OCI-M2 (cell line): ENCODE results near the gene LRTM2.

Experiments
- DNase-seq: peaks from one replicate; lab custom pipeline; 2025; ENCODE audit not compliant: unreplicated experiment; lab: John Stamatoyannopoulos, UW

LRTM2 gene

DNA sequence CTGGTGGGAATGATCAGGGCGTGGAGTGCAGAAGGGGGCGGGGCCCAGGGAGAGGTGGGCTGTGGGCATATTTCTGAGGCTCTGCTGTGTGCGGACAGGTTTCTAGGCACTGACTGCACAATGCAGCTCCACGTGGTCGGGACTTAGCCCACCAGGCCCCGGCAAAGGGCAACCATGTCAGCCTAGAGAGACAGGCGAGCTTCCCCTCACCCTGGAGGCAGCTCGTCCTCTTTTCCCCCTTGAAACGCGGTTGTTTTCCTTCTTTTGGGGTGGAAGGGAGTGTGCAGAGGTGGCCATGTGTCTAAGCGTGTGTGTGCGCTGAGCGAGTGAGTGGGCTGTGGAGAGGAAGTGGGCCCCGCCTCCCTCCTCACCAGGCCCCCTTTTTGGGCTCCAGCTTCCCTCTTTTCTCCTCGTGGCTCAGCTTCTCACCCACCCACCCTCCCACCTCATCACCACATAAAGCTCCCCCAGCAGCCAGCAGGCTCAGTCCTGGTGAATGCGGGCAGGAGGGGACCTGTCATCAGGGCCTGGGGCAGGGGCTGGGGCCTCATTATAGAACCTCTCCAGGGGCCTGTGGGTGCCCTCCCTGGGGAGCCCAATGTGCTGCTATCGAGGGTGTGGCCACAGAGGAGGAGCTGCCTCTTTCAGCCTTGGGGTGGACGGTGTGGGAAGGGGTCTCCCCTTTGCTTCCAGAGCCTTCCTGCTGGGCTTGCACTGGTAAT, 22.0 kb downstream of the LRTM2 start:
- no peak for DNase-seq

DNA sequence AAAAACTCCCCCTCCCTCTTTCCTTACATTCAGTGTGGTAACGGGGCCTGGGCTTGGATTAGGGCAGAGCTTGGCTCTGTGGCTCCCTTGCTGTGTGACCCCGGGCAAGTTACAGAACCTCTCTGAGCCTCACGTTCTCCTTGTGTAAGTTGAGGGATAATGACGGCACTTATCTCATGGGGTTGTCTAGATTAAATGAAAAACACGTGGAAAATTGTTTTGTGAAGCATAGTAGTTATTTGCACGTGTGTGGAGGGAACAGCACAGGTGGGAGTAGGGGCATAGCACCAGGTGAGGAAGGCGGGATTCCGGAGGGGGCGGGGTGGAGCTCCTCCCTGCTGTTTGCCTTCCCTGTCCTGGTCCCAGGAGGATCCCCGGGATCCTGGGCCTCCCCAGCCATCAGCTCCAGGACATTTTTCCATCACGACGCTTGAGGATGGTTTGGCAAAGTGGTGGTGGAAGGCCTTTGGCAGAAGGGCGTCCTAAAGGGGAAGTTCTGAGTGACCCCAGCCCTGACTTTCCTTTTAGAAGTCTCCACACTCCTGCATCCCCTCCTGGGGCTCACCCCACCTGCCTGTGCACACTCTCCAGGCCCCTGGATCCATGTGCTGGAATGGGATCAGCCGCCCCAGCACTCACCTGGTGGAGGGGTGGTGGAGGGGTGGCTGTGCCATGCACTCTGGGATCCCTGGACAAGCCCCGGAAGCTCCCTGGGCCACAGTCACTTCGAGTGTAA, 22.7 kb downstream of the LRTM2 start:
- DNase-seq: no peak

DNA sequence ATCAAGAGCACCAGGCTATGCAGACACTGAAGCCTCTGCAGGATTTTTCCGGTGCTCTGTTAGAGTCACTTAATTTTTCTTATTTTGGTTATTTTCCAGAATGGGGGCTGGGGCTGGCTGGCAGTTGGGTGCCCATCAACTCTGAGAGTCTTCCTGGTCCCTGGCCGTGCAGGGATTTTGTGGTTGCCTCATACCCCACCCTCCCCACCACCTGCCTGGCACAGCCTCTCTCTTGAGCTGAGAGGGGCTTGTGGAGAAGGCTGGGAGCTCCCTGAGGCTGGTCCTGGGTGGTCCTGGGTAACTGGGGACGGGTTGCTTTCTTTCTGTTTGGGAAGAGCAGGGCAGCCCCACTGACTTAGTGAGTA, 23.3 kb downstream of the LRTM2 start:
- DNase-seq: no peak

DNA sequence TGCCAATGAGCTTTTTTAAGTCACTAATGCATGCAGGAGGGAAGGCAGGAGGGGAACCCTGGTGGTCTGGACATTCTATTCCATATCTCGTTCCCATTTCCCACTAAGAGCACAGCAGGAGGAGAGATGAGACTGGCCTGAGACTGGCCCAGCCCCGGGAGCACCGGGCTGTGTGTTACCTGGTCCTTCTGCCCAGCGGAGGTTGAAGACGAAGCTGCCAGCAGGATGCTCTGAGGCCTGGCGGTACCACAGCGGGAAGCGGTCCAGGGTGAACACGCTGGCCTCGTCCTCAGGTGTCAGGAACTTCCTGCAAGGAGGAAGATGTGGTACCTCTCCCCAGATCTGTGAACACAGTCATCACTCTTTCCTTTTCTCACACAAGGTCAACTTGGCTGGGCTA, 23.9 kb downstream of the LRTM2 start:
- DNase-seq: no peak

DNA sequence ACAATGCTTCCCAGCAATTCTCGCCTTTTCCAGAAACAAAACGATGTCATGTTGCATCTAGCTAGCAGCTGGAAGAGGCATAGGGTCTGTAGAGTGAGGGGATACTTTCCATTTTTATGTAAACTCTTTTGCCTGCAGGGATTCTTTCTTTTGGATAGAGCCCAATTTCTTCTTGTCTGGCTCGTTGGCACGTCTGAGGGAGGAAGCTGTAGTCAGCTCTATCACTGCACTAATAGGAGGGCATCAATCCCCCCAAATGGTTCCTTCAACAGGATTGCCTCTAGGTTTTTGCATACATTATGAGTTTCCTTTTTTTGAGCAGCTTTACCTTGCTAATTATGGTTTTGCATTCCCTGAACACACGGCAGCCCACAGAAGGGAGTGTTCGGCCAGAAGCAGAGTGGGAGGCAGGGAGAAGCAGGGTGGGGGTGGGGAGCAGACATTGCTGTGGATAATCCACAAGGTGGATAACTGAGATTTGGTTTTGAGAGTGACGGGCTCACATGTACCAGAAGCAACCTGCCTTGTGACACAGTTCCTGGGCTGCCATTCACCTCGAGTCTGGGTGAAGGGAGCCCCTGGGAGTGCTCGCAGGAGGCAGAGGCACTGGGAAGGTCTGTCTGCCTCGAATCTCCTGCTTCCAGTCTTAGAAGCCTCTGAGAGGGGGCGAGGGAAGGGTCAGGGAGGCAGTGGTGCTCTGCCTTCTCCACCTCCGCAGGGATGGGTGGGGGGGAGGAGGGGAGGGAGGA, 24.5 kb downstream of the LRTM2 start:
- DNase-seq: no peak

DNA sequence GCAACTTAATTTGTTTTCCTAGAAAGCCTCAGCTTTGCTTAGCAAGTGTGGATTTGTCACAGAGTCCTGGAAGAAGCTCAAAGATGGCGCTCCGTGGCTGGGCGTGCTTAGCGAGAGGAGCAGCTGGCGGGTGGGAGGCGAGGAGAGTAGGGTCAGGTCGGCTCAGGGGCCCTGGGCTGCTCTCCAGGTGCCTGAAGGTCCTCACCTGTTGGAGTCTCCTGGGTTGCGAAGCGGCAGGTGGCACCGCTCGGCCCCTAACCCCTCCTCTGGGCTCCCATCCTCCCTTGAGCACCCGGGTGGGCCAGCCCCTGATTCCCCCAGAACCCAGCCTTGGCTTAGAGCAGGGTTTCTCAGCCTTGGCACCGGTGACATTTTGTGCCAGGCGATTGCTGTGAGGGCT, 25.1 kb downstream of the LRTM2 start:
- no peak for DNase-seq

DNA sequence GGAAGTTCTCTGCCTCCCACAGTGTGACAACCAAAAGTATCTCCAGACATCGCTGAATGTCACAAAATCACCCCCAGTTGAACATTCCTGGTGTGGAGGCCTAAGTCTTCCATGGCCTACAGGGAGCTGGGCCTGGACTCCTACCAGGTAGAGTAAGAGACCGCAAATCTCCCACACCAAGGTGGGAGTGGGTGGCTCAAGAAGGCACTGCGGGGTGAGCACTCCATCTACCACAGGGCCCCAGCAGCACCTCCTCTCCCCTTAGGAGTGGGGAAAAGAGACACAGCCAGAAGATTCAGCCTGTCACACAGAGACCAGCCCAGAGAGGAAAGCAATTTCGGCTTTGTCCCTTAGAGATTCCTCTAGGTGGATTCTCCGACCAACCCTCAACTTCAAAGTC, 25.5 kb downstream of the LRTM2 start:
- DNase-seq: no peak

DNA sequence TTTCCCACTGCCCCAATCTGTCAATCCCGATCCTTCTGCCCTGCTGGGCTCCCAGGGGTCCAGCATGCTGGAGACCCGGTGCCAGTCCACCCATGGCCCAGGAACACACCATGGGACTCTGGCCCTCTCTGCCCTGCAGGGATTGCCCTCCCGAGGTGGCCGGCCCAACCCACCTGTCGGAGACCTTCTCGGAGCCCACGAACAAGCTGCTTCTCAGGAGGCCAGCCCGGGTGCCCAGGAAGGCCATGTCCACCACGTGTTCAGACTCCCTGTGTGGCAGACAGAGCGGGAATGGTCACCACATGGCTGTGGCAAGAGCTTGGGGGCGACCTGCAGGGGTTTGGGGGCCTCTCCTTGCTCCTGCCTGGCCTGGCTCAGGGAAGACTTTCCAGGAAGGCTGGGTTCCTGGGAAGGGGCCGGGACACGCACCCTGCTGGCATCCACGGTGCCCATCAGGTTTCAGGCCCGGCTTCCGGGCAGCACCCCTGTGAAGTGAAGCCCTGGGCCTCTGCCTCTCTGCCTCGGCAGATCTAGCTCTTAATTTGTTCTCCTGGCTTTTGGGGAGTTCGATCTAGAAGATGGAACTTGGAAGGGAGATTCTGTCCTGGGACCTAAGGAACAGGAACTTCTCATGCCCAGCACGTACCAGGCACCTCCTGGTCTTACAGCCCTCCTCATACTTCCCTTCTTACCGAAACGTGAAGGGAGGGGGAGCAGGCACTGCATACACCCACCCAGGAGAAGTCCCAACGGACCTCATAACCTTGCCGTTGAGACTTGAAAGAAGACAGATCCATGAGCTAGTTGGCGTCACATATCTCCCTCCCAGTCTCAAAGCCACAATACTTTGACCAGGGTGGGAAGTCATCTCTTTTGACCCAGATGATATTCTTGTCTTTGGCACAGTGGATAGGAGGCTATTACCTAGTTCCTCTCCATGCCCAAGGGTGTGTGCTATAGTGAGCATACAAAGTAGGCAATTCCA, 26.3 kb downstream of the LRTM2 start:
- DNase-seq: no peak

DNA sequence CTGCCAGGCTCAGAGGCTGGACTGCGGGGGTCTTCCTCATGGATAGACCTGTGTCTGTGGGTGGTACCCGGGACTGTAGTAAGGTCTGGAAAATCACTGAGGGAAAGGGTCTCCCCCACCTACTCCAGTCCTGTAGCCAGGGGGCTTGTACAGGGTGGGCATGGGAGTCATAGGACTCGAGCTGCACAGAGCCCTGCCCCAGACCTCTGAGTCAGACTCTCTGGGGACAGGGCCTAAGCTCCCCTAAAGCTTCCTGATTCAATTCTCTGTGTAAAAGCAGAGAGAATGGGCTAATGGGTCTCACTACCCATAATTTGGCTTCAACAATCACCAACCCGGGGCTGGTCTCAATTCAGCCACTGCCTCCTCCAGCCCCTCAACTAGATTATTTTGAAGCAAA, 27.0 kb downstream of the LRTM2 start:
- no peak for DNase-seq

DNA sequence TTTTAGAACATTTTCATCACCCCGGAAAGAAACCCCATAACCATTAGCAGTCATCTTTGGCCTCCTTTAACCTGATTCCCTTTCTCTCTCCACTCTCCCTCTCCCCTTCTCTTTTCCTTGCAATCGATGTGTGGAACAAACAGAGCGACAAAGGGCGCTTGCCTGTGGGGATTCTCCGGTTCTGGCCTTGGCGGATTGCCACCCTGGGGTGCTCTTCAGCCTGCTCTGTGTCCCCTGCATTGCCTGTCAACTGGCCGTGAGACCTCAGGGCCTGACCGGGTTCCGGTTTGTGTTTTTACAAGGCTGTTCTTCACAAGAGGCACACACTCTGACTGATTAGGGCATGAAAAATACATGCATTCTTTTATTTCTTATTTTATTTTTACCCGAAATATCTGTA, 27.8 kb downstream of the LRTM2 start:
- no peak for DNase-seq

DNA sequence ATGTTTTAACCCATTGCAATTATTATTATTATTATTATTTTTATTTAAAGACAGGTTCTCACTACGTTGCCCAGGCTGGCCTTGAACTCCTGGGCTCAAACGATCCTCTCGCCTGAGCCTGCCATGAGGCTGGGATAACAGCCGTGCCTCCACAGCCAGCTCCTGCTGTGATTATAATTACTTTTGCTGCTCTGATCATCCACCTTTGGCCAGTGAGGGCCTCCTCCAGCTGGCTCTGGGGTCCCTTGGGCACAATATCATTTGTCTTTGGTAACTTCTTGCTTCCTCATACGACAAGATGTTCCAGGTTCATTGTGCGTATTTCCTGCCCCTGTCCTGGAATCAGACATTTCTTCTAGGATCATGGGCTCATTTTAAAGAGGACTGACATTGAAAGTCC, 28.4 kb downstream of the LRTM2 start:
- DNase-seq: no peak

DNA sequence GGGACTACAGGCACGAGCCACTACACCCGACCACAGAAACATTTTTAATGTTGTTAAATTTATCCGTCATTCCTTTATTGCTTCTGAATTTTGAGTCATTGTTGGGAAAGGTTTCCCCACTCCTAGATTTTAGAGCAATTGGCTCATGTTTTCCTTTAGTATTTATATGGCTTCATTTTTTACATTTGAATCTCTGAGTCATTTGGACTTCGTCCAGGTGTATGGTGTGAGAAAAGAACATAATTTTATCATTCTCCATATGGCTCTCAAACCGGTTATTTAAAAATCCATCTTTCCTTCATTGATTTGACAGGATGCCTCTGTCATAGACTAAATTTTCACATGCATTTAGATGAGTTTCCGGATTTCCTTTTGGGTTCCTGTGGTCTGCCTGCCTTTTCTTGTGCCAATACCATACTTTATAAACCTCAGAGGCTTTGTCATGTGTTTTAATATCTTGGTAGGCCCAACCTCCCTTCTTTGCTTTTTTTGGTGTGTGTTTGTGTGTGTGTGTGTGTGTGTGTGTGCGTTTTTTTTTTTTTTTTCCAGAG, 30.9 kb downstream of the LRTM2 start:
- DNase-seq: no peak

DNA sequence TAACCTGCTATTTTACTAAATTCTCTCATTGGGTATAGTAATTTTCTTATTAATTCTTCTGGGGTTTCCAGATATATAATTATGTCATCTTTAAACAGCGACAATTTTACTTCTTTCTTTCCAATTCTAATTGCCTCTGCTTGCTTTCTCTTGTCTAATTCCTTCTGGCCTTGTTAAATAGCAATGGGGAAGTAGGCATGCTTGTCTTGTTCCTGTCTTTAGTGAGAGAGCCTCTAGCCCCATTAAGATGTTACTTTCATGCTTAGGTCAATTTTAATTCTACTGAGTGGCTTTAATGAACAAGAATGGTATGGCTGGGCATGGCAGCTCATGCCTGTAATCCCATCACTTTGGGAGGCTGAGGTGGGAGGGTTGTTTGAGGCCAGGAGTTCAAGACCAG, 31.7 kb downstream of the LRTM2 start:
- DNase-seq: no peak

DNA sequence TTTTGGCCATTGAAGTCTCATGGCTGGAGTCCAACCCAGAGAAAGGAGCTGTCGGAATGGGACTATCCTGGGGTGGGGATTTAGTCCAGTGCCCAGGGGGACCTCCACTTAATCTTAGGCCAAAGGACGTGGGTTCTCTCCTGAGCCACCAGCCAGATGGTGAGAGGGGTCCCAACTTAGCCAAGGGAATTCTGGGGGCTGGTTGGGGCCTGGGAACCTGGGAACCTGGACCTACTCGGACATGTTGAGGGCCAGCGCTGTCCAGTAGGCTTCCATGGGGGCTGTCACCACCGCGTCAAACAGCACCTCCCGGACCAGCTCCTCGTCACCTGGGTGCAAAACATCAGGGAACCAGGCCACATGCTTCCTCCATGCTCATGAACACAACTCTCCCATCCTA, 33.4 kb downstream of the LRTM2 start:
- DNase-seq: no peak

DNA sequence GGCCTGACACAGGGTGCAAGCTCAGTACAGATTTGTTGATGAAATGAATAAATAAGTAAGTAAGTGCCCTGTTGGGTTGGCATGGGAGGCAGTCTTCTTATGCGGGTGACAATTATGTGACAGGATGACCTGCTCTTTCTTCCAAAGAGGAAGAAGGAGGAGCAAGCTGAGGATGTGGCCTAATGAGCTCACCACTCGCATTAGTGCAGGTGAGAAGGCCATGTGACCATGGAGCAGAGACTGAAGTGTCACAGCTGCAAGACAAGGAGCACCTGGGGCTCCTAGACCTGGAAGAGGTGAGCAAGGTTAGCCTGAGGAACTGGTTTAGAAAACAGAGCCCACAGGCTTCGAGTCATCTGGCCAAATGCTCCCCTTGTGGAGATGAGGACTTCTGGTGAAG, 34.9 kb downstream of the LRTM2 start:
- no peak for DNase-seq

DNA sequence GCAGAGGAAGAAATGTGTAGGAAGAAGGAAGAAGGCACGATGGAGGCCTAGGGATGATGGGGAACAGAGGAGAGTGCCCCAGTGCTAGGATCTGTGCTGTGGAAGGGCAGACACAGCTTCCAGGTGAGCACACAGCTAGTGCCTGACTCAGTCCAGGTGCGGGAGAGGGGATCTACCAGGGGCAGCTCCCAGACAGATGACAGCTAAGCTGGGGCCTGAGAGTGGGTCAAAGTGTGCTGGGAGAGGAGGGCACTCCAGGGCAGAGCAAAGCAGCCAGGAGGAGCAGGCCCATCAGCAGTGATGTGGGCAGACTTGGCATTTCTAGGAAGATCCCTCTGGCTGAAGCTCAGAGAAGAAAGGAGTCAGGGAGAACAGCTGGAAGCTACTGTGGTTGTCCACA, 36.7 kb downstream of the LRTM2 start:
- no peak for DNase-seq

DNA sequence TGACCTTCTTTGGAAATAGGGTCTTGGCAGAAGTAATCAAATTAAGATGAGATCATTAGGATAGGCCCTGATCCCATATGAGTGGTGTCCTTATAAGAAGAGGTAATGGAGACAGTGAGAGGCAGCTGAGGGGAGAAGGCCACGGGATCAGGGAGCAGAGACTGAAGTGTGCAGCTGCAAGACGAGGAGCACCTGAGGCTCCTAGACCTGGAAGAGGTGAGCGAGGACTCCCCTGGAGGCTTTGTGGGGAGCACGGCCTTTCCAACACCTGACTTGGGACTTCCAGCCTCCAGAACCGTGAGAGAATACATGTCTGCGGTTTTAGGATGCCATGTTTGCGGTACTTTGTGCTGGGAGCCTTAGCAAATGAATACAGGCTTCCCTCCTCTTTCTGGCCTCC, 37.5 kb downstream of the LRTM2 start:
- DNase-seq: no peak

DNA sequence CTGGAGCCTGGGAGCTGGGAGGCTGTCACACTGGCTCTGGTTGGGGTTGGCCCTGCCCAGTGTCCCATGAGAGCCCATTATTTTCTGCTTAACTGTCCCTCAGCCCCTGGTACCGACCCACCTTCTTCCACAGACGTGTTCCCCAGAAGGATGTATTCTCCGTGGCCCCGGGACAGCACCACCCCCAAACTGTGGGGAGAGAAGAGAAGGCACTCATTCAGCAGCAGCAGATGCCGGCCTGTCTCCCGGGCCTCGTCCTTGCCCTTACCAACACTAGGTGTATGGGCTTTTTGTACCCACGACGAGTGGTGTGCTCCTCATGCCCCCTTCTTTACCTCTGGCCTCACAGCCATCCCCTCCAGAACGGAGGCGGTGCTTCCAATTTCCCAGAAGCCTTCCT, 38.1 kb downstream of the LRTM2 start:
- DNase-seq: no peak

DNA sequence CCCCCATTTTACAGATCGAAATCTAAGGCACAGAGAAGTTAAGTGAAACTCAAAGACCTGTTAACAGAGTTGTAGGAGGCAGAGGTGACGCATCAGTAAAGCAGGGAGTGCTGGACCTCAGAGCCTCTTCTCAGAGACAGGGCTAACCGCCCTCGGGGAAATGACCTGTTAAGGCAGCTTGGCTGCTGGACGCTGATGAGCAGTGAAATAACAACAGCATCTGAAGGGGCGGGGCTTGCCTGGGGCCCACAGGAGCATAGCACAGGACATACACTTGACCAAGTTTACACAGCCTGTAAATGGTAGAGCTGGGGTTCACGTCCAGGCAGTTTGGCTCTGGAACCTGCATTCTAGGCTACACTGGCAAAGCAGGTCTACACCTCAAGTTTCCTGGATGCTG, 39.3 kb downstream of the LRTM2 start:
- no peak for DNase-seq

DNA sequence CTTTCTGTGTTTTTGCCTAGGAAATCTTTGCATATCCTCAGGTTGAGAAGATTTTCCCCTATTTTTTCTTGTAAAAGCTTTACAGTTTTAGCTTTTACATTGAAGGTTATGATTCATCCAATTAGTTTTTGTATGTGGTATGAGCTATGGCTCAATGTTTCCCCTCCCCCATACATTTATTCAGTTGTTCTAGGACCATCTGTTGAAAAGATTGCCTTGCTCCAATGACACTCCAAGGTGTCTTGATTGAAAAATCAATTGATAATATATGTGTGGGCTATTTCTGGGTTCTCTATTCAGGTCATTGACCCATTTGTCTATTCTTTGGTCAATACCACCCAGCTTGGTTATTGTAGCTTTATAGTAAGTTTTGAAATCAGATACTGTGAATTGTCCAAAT, 42.6 kb downstream of the LRTM2 start:
- no peak for DNase-seq

DNA sequence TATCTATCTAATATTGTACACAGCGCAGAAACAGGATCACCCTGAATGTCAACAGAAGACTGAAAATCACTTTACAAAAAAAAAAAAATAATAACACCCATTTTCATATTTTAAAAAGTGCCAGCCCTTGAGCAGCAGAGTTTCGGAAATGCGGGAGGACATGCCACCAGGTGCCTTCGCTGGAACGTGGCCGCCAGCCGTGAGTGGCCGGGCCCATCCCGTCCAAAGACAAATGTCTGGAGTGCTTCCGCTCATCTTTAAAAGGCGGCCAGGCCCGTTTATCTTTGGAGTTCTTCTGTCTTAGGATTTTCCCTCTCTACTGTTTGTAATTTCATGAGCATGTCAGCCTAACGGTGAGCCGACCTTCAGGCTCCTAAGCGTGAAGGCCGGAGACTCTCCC, 43.5 kb downstream of the LRTM2 start:
- DNase-seq: no peak
